Measurements from ENCODE around the gene TEX264. TPM values are rescaled to one million over a fixed set of nuclear protein-coding genes. Genes with fewer than 3 reads are reported as not detected.
"Not testable (repeated sequence)": the region's sequence is repeated elsewhere in the genome, so short reads cannot be mapped to it uniquely, and the experiment has no call there.

TEX264 gene
- total RNA-seq, 1 experiment from 2014 or later: 46.4 TPM

DNA sequence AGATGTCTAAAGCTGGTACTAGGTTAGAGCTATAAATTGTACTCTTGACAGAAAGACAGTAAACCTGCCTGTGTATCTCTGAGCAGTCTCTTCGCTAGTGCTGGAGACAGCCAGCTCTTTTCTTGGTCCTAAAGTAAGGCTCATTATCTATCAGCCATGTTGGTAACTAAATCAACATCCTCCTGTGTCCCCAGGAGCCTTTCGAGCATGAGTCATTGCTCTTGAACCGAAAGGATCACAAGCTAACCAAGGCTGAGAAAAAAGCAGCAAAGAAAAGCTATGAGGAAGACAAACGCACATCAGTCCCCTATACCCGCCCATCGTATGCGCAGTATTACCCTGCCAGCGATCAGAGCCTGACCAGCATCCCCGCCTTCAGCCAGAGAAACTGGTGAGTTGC, 25.0 kb upstream of the TEX264 start:
- Mint-ChIP-seq H3K4me3 (ENCODE audit: unreplicated experiment) (no peak overlapping the region), H3K4me1 (ENCODE audit: insufficient read depth, unreplicated experiment) (no peaks in the 10 kb centered on the region), H3K36me3 (ENCODE audit: insufficient read depth, unreplicated experiment) (peaks cover 82% of the 10 kb centered on the region), H3K9me3 (ENCODE audit: unreplicated experiment) (peaks cover 8% of the 10 kb centered on the region), H3K27me3 (ENCODE audit: insufficient read depth, unreplicated experiment) (no peaks in the 10 kb centered on the region), H3K27ac (ENCODE audit: low read depth, unreplicated experiment) (no peak overlapping the region)
- DNase-seq (ENCODE audit: unreplicated experiment): no peak
- intact Hi-C loops (cut with micrococcal nuclease): no loop called here
- CTCF ChIA-PET: interaction anchor here (1.5 to 7.0 kb wide), 4 partner anchors 22 to 145 kb away, joined by 5 to 87 read pairs (median 7); partner anchors contain the start of gene TEX264
- TF ChIP-seq, protein P1, sequence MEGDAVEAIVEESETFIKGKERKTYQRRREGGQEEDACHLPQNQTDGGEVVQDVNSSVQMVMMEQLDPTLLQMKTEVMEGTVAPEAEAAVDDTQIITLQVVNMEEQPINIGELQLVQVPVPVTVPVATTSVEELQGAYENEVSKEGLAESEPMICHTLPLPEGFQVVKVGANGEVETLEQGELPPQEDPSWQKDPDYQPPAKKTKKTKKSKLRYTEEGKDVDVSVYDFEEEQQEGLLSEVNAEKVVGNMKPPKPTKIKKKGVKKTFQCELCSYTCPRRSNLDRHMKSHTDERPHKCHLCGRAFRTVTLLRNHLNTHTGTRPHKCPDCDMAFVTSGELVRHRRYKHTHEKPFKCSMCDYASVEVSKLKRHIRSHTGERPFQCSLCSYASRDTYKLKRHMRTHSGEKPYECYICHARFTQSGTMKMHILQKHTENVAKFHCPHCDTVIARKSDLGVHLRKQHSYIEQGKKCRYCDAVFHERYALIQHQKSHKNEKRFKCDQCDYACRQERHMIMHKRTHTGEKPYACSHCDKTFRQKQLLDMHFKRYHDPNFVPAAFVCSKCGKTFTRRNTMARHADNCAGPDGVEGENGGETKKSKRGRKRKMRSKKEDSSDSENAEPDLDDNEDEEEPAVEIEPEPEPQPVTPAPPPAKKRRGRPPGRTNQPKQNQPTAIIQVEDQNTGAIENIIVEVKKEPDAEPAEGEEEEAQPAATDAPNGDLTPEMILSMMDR (IDR thresholded peaks at IDR 0.05; ENCODE audit: unreplicated experiment): no peak
- POLR2A ChIA-PET: no interaction called here
- BruUV-seq (replicated peaks): no TSS peak

DNA sequence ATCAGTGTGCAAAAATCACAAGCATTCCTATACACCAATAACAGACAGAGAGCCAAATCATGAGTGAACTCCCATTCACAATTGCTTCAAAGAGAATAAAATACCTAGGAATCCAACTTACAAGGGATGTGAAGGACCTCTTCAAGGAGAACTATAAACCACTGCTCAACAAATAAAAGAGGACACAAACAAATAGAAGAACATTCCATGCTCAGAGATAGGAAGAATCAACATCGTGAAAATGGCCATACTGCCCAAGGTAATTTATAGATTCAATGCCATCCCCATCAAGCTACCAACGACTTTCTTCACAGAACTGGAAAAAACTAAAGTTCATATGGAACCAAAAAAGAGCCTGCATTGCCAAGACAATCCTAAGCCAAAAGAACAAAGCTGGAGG, 18.9 kb upstream of the TEX264 start:
- DNase-seq (ENCODE audit: unreplicated experiment); H3K4me3 Mint-ChIP-seq (ENCODE audit: unreplicated experiment); H3K27me3 Mint-ChIP-seq (ENCODE audit: insufficient read depth, unreplicated experiment); BruUV-seq (replicated peaks); H3K27ac Mint-ChIP-seq (ENCODE audit: low read depth, unreplicated experiment); intact Hi-C loops (cut with micrococcal nuclease); H3K4me1 Mint-ChIP-seq (ENCODE audit: insufficient read depth, unreplicated experiment): not testable (repeated sequence)
- ChIA-PET CTCF (interaction anchor here (1.1 kb wide), 1 partner anchor 149 kb away, joined by 3 read pairs; no protein-coding TSS in a partner anchor), POLR2A (interaction anchor here (1.3 kb wide), 1 partner anchor 18 kb away, joined by 4 read pairs; no protein-coding TSS in a partner anchor)
- peaks cover 33% of the 10 kb centered on the region for H3K36me3 Mint-ChIP-seq (ENCODE audit: insufficient read depth, unreplicated experiment)
- peaks cover 16% of the 10 kb centered on the region for H3K9me3 Mint-ChIP-seq (ENCODE audit: unreplicated experiment)

GRCh38 chr3:51653409-51653808, 17.6 kb upstream of the TEX264 start:
- H3K4me3 Mint-ChIP-seq (ENCODE audit: unreplicated experiment); CTCF ChIA-PET; H3K4me1 Mint-ChIP-seq (ENCODE audit: insufficient read depth, unreplicated experiment); H3K27ac Mint-ChIP-seq (ENCODE audit: low read depth, unreplicated experiment); intact Hi-C loops (cut with micrococcal nuclease); BruUV-seq (replicated peaks); DNase-seq (ENCODE audit: unreplicated experiment); POLR2A ChIA-PET; H3K27me3 Mint-ChIP-seq (ENCODE audit: insufficient read depth, unreplicated experiment): not testable (repeated sequence)
- H3K9me3 Mint-ChIP-seq (ENCODE audit: unreplicated experiment): peaks cover 16% of the 10 kb centered on the region
- H3K36me3 Mint-ChIP-seq (ENCODE audit: insufficient read depth, unreplicated experiment): peaks cover 30% of the 10 kb centered on the region

DNA sequence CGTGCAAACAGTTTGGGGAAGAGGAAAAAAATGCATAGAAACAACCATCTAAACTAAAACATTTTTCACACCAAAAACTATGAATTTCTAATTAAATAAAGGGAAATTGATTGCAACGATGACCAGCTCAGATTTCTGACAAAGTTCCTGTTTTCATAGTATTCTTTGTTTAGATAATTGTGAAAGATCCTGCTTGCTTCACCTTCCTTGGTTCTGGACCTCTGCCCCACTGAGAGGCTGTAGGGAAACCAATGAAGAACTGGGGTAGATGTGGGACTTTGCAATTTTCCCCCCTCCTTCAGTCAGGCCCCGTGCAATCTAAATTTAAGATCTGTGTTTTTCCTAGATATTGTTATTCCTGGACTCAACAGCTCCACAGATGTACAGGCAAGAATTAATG, 13.8 kb upstream of the TEX264 start:
- intact Hi-C loops (cut with micrococcal nuclease): no loop called here
- H3K9me3 Mint-ChIP-seq (ENCODE audit: unreplicated experiment): peaks cover 2% of the 10 kb centered on the region
- H3K27me3 Mint-ChIP-seq (ENCODE audit: insufficient read depth, unreplicated experiment): no peaks in the 10 kb centered on the region
- no peak overlapping the region for H3K27ac Mint-ChIP-seq (ENCODE audit: low read depth, unreplicated experiment)
- H3K4me1 Mint-ChIP-seq (ENCODE audit: insufficient read depth, unreplicated experiment): no peaks in the 10 kb centered on the region
- TF ChIP-seq, protein P1 (IDR thresholded peaks at IDR 0.05; ENCODE audit: unreplicated experiment): no peak
- no TSS peak for BruUV-seq (replicated peaks)
- CTCF ChIA-PET: interaction anchor here (0.6 to 7.2 kb wide), 6 partner anchors 12 to 155 kb away, joined by 3 to 50 read pairs (median 6); partner anchors contain the start of gene TEX264
- peaks cover 58% of the 10 kb centered on the region for H3K36me3 Mint-ChIP-seq (ENCODE audit: insufficient read depth, unreplicated experiment)
- POLR2A ChIA-PET: interaction anchor here (0.7 kb wide), 1 partner anchor 227 kb away, joined by 3 read pairs; no protein-coding TSS in a partner anchor
- no peak overlapping the region for H3K4me3 Mint-ChIP-seq (ENCODE audit: unreplicated experiment)
- DNase-seq (ENCODE audit: unreplicated experiment): no peak

DNA sequence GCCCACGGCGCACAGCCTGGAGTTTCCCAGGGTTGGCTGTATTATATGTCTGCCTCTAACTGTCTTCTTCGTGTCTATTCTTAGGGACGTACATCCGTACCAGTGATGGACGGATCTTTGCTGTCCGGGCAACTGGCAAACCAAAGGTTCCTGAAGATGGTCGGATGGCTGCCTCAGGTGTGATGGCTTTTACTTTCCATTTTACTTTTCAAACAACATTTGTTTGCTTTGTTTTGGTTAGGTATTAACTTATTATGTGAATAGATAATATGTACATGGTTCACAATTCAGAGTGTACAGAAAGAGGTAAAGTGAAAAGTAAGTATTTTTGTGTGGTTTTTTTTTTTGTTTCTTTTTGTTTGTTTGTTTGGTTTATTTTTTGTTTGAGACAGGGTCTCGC, 11.1 kb upstream of the TEX264 start:
- intact Hi-C loops (cut with micrococcal nuclease): no loop called here
- ChIA-PET CTCF (interaction anchor here (3.7 to 7.2 kb wide), 2 partner anchors 10 to 158 kb away, joined by 12 to 50 read pairs; partner anchors contain the start of gene TEX264), POLR2A (interaction anchor here (0.6 kb wide), 1 partner anchor 1031 kb away, joined by 3 read pairs; no protein-coding TSS in a partner anchor)
- Mint-ChIP-seq H3K4me3 (ENCODE audit: unreplicated experiment) (no peak overlapping the region), H3K9me3 (ENCODE audit: unreplicated experiment) (no peaks in the 10 kb centered on the region), H3K27ac (ENCODE audit: low read depth, unreplicated experiment) (no peak overlapping the region), H3K36me3 (ENCODE audit: insufficient read depth, unreplicated experiment) (peaks cover 73% of the 10 kb centered on the region), H3K4me1 (ENCODE audit: insufficient read depth, unreplicated experiment) (no peaks in the 10 kb centered on the region), H3K27me3 (ENCODE audit: insufficient read depth, unreplicated experiment) (no peaks in the 10 kb centered on the region)
- BruUV-seq (replicated peaks): no TSS peak
- no peak for DNase-seq (ENCODE audit: unreplicated experiment)
- TF ChIP-seq, protein P1 (IDR thresholded peaks at IDR 0.05; ENCODE audit: unreplicated experiment): no peak

All from MCF 10A (cell line).